HUES6 (cell line): Measurements from ENCODE around the gene TTLL11.
A peak's percentile ranks its signal among the peaks of the same experiment; 100 is the strongest.

Experiments
- H3K27ac ChIP-seq: 2 replicates; pipeline ENCODE4 v1.7.0; 2013; ENCODE audit warnings: low read depth, mild to moderate bottlenecking, low read length, inconsistent platforms
- H3K27me3 ChIP-seq: 2 replicates; pipeline ENCODE4 v1.6.1; 2013; ENCODE audit warnings: low read length; ENCODE audit not compliant: control insufficient read depth, insufficient read depth
- H3K36me3 ChIP-seq: 2 replicates; pipeline ENCODE4 v1.6.1; 2013; ENCODE audit warnings: low read length; ENCODE audit not compliant: control insufficient read depth, insufficient read depth
- H3K4me1 ChIP-seq: 2 replicates; pipeline ENCODE4 v1.6.1; 2013; ENCODE audit warnings: low read length; ENCODE audit not compliant: control insufficient read depth, insufficient read depth
- H3K4me3 ChIP-seq: 2 replicates; pipeline ENCODE4 v1.5.1; 2013; ENCODE audit warnings: low read depth, low read length
- H3K9ac ChIP-seq: one replicate; pipeline ENCODE4 v1.6.1; 2013; ENCODE audit warnings: mild to moderate bottlenecking, low read length
- H3K9me3 ChIP-seq: 2 replicates; pipeline ENCODE4 v1.6.1; 2013; ENCODE audit warnings: low read depth, low read length; ENCODE audit not compliant: control insufficient read depth, insufficient read depth

TTLL11 gene

DNA sequence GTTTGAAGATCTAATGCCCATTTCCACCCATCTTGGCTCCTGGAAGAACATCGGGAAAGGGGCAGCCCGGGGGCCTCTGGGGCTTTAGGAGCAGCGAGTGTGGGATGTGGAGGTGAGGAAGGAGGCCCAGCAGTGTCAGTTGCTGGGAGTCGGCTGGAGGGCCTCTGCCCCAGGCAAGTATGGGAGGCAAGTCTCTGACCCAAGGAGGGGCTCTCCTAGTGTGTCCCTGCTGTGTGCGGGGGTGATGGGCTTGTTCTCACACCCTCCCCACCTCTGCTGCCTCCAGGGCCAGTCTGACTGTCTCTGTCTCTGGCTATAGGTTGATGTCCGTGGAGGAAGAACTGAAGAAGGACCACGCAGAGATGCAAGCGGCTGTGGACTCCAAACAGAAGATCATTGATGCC, 312.0 kb downstream of the TTLL11 start:
- Histone ChIP-seq H3K27me3 (no peaks in the 10 kb centered on the region), H3K9ac (no peak overlapping the region), H3K9me3 (no peaks in the 10 kb centered on the region), H3K36me3 (peaks cover 39% of the 10 kb centered on the region), H3K27ac (no peak overlapping the region), H3K4me3 (no peak overlapping the region), H3K4me1 (peaks cover 34% of the 10 kb centered on the region)

DNA sequence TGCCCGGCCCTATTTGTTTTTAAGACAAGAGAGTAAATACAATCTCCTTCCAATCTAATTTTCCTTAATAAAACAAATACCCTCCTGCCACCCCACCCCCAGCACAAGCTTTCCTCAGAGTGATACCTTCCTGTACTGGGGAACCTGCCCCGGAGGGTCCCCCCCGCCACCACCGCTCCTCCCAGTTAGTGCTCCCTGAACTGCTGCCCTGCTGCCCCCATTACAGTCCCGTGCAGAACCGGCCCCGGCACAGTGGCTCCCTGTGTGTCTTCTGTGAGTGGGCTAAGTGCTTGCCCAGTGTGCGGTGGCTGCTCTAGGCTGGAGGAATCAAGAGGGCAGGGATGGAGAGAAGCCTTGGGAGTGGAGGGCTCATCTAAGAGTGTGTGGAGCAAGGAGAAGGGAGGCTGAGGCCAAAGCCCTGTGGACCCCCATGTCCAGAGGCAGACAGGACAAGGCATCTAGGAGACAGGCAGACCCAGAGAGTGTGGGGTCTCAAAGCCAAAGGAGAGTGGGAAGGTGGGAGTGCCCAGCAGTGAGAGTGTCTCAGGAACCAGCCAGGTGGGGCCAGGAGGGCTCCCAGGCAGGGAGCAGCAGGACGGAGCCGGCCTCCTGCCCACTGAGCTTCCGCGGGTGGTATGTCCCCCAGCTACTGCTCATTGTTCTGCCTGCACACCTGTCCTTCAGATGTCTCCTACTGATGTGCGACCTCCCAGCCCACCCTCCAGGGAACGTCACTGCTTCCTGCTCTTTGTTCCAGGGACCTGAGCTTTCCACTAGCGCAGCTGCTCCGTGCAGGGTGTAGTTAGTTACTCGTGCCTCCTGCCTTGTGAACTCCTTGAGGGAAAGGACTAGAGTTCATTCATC, 312.7 kb downstream of the TTLL11 start:
- Histone ChIP-seq H3K36me3 (peaks cover 47% of the 10 kb centered on the region), H3K4me1 (peaks cover 34% of the 10 kb centered on the region), H3K27me3 (no peaks in the 10 kb centered on the region), H3K4me3 (no peak overlapping the region), H3K9me3 (no peaks in the 10 kb centered on the region), H3K9ac (no peak overlapping the region), H3K27ac (no peak overlapping the region)

DNA sequence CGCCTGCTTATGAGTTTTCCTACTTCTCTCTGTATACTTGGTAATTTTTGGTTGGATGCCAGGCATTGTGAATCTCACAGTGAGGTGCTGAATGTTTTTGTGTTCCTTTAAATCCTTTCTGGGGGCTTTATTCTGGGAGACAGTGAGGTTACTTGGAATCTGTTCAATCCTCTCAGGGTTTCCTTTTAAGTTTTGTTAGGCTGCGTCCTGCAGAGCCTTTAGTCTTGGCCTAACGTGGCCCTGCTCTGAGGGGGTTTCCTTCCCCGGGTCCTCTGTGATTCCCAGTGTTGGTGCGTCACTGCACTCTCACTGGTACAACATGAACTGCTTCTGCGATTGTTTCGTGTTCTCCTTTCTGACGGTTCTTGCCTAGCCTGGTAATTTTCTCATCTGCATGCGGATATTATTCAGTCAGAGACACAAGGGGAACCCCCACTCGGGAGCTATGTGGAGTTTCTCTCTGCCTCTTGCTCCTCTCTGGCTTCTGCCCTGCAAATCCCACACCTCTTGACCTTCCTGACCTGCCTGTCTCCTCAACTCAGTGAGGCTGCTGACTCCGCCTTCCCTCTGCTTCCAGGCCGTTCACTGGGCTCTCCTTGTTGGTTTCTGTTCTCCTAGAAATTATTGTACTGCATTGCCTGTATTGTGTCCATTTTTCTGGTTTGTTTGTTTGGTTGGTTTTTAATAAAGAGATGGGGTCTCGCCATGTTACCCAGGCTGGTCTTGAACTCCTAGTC, 313.6 kb downstream of the TTLL11 start:
- H3K36me3 ChIP-seq, result peaks cover 55% of the 10 kb centered on the region
- no peaks in the 10 kb centered on the region for H3K27me3 ChIP-seq
- H3K4me3 ChIP-seq, result no peak overlapping the region
- H3K4me1 ChIP-seq, result peaks cover 27% of the 10 kb centered on the region
- no peak overlapping the region for H3K9ac ChIP-seq
- 0 out of 2 replicates have a peak overlapping the region, but pooled peaks have one; percentile 4 for H3K27ac ChIP-seq
- H3K9me3 ChIP-seq, result no peaks in the 10 kb centered on the region

DNA sequence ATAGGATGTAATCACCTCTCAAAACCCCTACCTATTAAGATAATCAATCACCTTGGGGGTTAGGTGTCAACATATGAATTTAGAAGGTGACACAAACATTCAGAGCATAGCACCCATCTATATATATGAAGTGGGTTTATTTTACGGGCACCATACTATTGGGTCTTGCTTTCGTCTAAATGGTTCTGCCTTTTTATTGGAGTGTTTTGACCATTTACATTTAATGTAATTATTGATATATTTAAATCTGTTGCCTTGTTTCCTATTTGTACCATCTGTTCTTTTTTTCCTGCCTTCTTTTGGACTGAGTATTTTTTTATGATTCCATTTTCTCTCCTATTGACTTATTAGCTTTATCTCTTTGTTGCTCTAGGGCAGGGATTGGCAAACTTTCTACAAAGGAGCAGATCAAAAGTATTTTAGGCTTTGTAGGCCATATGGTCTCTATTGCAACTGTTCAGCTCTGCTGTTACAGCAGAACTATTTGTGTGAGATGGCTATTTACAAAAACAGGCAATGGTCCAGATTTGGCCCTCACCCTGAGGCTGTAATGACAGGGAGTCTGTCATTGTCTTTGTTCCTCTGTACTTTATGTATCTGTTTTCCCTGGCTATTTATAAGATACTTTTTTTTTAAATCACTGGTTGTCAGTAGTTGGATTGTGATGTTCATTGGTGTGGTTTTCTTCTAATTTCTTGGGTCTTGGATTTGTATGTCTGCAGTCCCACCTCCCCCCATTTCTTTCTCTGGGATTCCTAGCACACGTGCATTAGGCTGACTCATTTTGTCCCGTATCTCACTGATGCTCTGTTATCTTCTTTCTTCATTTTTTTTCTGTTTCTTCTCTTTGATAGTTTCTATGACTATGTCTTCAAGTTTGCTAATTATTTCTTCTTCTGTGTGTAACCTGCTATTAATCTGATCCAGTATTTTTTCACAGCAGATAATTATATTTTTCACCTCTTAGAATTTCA, 314.6 kb downstream of the TTLL11 start:
- Histone ChIP-seq H3K4me3 (no peak overlapping the region), H3K9ac (no peak overlapping the region), H3K4me1 (peaks cover 17% of the 10 kb centered on the region), H3K27ac (no peak overlapping the region), H3K27me3 (no peaks in the 10 kb centered on the region), H3K9me3 (no peaks in the 10 kb centered on the region), H3K36me3 (peaks cover 65% of the 10 kb centered on the region)

DNA sequence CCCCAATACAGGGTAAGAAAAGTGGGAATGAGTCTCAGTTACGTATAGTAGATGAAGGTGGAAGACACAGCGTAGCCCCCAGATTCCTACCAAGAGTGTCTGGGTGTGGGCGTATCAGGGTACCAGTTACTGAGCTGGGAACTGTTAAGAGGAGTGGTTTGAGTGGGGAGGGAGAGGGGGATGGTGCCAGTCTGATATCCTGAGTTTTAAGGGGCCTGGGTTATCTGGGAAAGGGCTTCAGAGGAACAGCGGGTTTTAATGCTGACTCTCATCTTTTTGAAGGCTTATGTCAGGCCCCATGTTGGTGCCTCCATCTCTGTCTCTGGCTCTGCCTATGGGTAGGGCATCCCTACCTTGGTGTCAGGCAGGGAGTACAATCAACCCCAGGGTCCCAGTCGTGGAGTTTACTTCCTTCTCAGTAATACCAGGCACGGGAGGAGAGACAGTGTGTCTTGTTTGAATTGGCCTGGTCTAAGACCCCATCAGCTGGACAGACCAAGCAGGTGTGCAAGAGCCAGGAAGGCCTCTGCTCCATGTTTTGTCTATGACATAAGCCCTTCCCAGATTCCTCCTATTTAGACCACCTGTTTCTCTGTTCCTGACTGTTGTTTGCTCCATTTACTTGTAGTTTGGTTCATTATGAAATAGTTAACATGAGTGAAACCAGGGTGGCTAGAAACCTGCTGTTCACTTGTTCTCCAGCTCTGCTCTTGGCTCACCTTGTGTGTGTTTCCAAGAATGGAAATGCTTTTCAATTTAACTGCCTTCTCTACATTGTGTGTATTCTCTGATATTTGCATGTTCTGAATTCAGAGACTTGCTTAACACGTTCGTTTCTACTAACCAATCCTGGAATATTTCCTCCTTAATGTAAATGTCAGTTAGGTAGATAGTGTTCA, 316.1 kb downstream of the TTLL11 start:
- H3K36me3 ChIP-seq, result peaks cover 73% of the 10 kb centered on the region
- H3K9ac ChIP-seq, result no peak overlapping the region
- no peaks in the 10 kb centered on the region for H3K27me3 ChIP-seq
- H3K9me3 ChIP-seq, result no peaks in the 10 kb centered on the region
- H3K27ac ChIP-seq, result no peak overlapping the region
- H3K4me1 ChIP-seq, result peaks cover 11% of the 10 kb centered on the region; the same call in 1 of the 2 replicates
- H3K4me3 ChIP-seq, result no peak overlapping the region

DNA sequence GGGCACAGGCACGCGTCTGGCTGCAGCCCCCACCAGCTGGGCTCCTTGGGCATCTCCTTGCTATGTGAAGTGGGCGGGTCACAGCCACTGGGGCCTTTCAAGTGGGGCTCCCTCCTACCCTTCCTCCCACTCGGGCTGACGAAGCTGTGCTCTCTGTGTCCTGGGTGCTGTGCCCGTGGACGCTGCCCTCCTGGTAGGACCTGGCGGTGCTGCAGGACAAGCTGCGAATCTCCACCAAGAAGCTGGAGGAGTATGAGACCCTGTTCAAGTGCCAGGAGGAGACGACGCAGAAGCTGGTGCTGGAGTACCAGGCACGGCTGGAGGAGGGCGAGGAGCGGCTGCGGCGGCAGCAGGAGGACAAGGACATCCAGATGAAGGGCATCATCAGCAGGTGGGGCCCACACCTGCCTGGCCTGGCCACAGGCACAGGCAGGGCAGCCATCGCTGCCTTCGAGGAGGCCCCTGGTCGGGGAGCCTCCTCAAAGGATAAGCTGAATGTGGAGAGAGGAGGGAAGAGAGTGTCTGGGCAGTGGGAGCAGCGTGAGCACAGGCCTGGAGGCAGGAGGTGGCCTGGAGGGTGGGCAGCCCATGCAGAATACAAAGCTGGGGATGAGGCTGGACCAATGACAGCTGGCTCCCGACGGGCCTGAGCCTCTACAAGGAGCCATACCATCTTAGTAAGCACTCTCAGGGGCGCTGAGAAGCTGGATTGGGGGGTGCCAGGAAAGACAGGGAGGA, 316.9 kb downstream of the TTLL11 start:
- H3K9ac ChIP-seq, result no peak overlapping the region
- H3K4me1 ChIP-seq, result peaks cover 11% of the 10 kb centered on the region; the same call in 1 of the 2 replicates
- no peak overlapping the region for H3K4me3 ChIP-seq
- no peak overlapping the region for H3K27ac ChIP-seq
- no peaks in the 10 kb centered on the region for H3K27me3 ChIP-seq
- H3K36me3 ChIP-seq, result peaks cover 72% of the 10 kb centered on the region
- no peaks in the 10 kb centered on the region for H3K9me3 ChIP-seq

DNA sequence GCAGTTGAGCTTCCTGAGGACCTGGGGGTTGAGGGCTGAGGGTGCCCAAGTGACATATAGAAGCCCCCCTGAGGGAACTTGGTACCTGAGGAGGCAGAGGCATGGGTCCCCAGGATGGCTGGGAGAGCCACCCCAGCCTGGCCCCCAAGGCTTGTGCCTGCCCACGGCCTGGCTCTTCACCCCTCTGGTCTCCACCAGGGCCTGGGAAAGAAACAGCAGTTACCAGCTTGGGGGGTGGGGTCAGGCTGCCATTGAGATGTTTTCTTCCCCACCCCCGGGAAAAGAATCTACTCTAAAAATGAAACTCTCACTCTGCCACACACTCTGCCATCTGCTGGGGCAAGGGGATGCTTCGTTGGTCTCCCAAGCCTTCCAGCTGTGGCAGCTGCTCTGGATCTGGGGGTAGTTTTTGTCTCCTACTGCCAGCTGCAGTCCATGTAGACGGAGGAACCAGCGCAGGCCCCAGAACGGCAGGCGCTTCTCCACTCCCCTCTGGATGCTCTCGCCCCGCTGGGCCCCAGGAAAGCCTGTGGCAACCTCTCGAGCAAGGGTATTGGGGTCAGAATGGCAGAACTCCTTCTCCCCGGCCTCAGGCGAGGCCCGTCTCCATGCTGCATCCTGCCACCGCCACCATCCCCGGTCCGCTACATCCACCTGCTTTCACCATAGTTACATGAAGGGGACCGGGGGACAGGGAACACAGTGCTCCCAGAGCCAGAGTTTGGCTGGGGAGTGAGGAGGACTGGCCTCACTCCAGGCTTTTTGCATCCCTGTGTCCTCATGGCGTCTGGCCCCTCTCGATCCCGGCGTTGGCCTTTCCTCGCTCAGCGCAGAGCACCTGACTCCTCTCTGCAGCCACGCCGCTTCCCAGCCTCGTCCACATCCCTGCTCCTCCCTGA, 318.1 kb downstream of the TTLL11 start:
- Histone ChIP-seq H3K27me3 (no peaks in the 10 kb centered on the region), H3K4me3 (no peak overlapping the region), H3K27ac (no peak overlapping the region), H3K9ac (no peak overlapping the region), H3K4me1 (peaks cover 7% of the 10 kb centered on the region; the same call in 1 of the 2 replicates), H3K9me3 (no peaks in the 10 kb centered on the region), H3K36me3 (peaks cover 76% of the 10 kb centered on the region)

DNA sequence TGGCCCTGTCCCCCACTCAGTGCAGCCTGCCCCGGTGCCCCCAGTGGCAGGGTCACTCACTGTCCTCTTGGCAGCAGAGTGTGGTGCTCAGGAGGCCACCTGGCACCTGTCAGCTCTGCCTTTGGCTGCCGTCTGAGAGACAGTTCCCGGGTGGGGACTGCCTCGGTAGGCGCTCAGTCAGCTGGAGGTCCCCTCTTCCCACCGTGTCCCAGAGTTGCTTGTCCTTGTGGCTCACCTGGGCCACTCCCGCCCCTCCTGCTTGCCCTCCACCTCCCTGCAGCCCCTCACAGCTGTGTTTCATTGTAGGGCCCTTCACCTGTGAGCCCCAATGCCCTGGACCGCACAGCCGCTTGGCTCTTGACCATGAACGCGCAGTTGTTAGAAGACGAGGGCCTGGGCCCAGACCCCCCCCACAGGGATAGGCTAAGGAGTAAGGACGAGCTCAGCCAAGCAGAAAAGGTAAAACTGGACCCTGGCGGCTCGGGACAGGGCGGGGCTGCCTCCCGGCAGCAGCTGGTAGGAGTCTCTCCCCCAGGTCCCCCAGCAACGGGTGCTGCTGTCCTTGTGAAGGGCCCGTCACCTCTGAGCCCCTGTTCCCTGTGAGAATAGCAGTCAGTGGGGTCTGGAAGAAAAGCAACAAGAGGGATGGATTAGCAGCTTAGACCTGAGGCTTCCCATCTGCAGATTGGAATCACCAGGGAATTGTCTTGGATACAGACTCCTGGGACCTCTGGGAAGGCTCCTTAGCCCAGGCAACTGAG, 319.0 kb downstream of the TTLL11 start:
- Histone ChIP-seq H3K36me3 (peaks cover 85% of the 10 kb centered on the region), H3K4me1 (no peaks in the 10 kb centered on the region; the same call in 1 of the 2 replicates), H3K9me3 (no peaks in the 10 kb centered on the region)

More for the DNA sequence above, 319.0 kb downstream of the TTLL11 start:
- Histone ChIP-seq H3K27me3 (no peaks in the 10 kb centered on the region), H3K9ac (no peak overlapping the region), H3K27ac (no peak overlapping the region), H3K4me3 (no peak overlapping the region)
